CD4-positive, alpha-beta T cell treated with Interferon gamma for 1 hour (primary cell): ENCODE data around the gene FADS1.
A peak's percentile ranks its signal among the peaks of the same experiment; 100 is the strongest.

Experiments
- DNase-seq: peaks from one replicate; pipeline ENCODE4 v3.0.0-alpha.2; 2020

FADS1 gene

GRCh38 chr11:61816736-61817455, at the start of gene FADS1:
TSS of gene FADS1 (minus strand) at chr11:61817003. CDS start at chr11:61816929, 74 bp downstream.
- DNase-seq = peak; percentile 84

DNA sequence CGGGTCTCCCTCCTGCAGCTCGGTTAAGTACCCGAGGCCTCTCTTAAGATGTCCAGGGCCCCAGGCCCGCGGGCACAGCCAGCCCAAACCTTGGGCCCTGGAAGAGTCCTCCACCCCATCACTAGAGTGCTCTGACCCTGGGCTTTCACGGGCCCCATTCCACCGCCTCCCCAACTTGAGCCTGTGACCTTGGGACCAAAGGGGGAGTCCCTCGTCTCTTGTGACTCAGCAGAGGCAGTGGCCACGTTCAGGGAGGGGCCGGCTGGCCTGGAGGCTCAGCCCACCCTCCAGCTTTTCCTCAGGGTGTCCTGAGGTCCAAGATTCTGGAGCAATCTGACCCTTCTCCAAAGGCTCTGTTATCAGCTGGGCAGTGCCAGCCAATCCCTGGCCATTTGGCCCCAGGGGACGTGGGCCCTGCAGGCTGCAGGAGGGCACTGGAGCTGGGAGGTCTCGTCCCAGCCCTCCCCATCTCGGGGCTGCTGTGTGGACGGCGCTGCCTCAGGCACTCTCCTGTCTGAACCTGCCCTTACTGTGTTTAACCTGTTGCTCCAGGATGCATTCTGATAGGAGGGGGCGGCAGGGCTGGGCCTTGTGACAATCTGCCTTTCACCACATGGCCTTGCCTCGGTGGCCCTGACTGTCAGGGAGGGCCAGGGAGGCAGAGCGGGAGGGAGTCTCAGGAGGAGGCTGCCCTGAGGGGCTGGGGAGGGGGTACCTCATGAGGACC, 49.6 kb upstream of the FADS1 start:
- no peak for DNase-seq

DNA sequence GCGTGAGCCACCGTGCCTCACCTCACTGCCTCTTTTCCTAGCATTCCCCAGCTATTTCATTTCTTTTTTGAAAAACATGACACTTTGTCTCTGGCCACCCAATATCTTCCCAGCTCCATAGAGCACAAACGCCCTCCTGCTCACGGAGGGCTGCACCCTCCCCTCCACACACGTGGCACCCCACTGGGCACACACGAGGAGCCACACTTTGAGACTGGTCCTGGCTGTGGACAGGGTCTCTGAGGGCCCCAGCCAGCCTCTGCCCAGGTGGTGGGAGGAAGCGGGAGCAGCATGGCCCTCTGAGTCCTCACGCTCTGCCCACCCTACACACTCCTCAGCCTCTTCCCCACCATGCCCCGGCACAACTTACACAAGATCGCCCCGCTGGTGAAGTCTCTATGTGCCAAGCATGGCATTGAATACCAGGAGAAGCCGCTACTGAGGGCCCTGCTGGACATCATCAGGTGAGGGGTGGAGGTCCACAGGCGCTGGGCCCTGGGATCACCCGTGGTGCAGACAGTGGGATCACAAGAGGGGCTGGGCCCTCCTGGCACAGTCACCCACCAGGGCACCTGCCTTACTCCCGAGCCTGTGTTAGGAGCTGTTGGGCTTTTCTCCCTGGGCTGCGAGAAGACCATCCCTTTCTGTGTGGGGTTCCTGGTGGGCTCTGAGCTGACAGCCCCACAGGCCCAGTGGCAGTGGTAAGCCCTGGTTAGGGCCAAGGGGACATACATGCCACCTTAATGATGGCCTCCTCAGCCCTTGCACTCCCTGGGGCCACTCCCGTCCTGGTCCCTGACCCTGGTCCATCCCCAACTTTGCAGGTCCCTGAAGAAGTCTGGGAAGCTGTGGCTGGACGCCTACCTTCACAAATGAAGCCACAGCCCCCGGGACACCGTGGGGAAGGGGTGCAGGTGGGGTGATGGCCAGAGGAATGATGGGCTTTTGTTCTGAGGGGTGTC, 48.3 kb upstream of the FADS1 start:
- no peak for DNase-seq

- DNase-seq = no peak
Measured at GRCh38 chr11:61863548-61864081, 46.8 kb upstream of the FADS1 start.

DNA sequence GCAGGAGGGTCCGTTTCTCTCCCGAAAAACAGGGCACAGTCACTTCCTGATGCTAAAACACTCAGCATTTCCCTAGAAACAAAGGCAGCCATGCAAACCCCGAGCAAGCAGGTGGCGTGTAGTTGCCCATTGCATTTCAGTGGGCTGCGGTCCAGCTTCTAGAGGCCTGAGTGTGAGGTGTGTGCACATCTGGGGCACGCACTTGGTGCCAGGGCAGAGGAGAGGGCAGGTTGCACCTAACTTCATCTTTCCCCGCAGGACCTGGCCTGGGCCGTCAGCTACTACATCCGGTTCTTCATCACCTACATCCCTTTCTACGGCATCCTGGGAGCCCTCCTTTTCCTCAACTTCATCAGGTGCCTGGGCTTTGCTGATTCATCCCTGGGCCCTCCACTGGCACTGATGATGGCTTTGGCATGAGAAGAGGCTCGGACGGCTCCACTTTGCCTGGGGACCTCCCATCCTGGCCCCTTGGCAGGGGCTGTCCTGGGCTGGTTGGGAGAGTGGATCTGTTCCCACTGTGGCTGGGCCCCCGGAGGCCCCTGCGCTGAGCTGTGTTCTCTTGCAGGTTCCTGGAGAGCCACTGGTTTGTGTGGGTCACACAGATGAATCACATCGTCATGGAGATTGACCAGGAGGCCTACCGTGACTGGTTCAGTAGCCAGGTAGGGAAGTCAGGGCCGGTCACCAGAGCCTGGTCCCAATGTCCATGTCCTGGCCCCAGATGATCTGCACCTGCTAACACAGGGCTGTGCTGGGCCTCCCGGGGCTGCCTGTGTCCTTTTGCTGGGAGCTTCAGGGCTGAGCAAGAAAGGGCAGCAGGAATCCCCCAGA, 46.1 kb upstream of the FADS1 start:
- DNase-seq = no peak

GRCh38 chr11:61861634-61862033, 44.8 kb upstream of the FADS1 start:
- no peak for DNase-seq

- DNase-seq = no peak
Measured at GRCh38 chr11:61860054-61860903, 43.5 kb upstream of the FADS1 start.

DNA sequence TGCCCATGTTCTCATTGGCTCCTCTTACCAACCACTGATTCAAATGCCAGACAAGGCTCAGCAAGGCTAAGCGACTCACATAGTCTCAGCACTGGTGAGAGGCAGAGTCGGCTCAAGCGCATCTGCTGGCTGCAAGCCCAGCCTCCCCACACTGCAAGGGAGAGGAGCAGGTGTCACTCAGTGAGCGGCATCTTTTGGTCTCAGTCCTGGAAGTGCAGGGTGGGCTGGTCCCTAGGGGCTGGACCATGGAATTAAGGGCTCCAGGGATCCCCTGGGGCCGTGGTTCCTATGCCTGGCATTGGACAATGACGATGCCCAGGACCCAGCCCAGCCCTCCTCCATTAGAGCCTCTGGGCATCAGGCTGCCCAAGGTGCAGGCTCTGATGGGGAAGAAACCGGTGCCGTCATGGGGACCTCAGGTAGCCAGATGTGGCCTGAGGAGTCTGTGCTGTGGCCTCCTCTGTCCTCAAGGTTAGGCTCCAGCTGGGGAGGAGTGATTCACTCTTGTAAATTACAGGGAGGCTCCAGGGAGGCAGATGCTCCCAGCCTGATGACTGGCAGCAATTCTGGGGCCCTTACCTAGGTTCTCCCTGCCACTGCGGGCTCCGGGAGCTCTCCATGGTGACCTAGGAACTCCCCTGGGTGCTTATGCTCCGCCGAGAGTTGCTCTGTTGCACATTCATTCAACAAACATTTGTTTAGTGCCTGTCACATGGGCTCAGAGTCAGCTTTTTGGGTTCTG, 39.3 kb upstream of the FADS1 start:
- no peak for DNase-seq

- no peak for DNase-seq
Measured at GRCh38 chr11:61854966-61855714, 38.3 kb upstream of the FADS1 start.

- DNase-seq = no peak
Measured at GRCh38 chr11:61854206-61854895, 37.5 kb upstream of the FADS1 start.

GRCh38 chr11:61853698-61854169, 36.9 kb upstream of the FADS1 start:
- DNase-seq = no peak

DNA sequence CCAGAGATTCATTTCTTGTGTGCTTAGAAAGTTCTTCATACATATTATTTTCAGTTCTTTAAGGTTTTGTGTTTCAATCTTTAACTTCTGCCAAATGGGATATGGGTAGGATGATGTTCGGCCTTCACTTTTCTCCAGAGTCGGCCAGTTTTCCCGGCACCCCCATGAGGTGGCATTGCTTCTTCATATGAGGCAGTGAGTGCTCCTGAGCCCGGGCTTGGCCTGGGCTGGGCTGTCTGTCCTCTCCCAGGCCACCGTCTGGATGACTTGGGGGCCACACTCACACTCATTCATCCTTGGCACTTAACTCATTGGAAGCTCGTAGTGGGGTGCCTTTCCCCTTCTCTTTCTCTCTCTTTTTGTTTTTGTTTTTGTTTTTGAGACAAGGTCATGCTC, 35.1 kb upstream of the FADS1 start:
- no peak for DNase-seq

DNA sequence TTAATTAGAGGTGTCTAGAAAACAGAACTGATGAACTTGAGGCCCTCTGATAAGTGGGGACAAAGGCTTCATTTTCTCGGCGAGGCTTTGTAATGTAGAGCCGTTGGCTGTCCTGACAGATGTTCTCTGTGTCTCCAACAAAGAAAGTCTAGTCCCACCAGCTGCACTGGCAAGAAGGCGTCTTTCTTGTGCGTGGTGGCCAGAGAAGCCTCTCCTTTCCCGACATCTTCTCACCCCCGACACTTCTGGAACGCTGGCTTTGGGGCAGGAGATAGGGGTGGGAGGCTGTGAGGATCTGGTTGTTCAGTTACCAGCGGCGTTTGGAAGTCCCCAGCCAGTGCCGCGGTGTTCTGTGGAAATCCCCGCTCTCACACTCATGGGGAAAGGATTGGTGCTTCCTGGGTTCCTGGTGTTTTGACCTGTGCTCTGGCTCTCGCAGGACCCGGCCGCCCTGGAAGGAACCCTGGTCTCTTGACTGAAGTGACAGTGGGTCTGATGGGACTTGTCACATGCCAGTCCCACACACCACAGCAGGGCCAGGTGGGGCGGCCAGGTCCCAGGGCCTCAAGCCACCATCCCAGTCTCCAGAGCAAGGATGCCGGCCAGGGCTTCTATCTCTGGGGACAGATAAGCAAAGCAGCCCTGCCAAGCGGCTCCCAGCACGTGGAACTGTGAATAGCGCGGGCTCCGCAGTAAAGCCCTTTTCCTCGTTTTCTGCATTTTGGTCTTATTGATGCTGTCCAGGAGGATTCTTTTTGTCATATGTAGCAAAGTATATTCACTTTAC, 34.5 kb upstream of the FADS1 start:
- DNase-seq = no peak

GRCh38 chr11:61850687-61851086, 33.9 kb upstream of the FADS1 start:
- DNase-seq = no peak

DNA sequence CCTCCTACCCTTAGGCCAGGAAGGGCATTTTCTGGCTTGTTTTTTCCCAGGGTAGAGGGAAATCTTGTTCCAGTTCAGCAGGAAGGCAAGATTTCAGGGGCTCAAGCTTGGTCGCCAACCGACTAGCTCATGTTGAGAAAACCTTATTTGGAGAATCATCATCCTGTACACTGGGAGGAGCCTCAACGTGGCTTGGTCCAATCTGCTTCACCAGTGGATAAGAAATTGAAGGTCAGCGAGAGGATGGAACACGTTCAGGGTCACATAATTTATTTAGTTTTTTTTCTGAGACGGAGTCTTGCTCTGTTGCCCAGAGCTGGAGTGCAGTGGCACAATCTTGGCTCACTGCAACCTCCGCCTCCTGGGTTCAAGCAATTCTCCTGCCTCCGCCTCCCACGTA, 31.8 kb upstream of the FADS1 start:
- no peak for DNase-seq

GRCh38 chr11:61847914-61848581, 31.2 kb upstream of the FADS1 start:
- DNase-seq = no peak

DNA sequence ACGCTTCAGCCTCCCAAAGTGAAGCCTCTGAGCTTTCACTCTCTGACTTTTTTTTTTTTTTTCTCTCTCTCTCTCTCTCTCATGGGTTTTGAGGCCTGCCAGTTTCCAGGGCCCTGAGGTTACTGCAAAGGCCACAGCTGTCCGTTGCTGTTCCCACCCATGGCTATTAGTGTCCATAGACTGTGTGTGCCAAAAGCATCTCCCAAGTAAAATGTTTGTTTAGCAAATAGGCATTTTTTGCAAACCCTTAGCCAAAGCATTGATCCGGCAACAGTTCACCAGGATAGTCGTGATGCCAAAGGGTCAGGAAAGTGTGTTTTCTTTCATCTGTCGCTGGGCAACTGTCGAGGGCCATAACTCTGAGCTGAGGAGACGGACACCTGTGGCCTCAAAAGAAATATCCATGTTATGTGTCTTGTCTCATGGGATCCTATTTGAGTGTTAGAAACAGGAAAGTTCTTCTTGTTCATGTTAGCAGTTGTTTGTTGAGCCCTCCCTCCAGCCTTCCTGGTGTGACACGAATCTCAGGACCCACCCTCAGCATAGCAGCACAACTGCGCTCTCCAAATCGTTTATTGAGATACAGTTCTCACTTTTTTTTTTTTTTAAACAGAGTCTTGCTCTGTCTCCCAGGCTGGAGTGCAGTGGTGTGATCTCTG, 29.7 kb upstream of the FADS1 start:
- no peak for DNase-seq
